ENCODE measurements around the gene WSB2.
"Not testable (repeated sequence)": the region's sequence is repeated elsewhere in the genome, so short reads cannot be mapped to it uniquely, and the experiment has no call there.

WSB2 gene

DNA sequence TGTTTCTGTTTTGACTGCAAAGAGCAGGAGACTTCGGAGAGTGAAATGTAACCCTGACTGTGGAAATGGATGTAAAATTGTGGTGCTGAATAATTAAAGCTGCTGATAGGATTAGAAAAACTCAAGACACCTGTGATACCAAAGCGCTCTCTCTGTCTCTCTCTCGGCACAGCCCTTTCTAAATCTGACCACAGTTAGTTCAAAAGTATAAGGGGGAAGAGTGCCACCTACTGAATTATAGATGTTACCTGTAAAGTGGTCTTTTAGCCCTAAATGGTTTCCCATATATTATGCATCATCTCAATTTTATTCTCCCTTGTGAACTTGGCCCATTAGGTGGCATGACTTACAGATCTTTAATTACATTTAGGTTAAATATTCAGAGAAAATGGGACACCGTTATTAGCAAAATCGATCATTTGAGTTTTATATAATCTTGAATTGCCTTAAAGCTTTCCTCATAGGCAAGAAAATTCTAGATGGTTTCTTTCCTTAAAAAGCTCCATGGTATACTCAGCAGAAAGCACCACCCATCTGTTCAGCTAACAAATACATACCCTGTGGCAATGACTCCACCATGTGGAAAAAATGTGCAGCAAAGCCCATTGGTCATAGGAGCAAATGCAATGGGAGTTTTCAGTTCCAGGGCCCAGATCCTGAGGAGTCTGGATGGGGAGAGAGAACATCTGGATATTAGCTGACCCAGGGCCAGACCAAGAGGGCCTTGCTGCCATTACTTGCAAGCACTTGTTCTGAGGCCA is 26.4 kb downstream of the WSB2 start:
- DNase-seq (ENCODE audit: low read depth), result no peak

DNA sequence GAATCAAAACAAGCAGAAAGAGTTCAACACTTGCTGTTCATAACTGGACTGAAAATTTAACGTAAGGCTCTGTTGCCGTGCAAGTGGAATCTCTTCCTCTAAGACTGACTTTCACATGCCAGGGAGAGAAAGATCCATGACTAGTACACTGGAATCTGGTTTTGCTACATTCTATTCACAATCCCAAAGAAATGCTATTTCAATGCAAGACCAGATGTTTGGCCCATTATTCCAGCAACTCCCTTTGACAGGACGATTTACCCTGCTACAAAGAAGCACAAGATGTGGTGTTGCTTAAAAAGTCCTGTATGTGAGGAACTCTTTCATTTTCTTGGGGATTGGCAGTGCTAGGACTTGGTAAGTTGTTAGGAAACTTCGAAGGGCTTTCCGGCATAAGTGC is 27.1 kb downstream of the WSB2 start:
- DNase-seq (ENCODE audit: low read depth), result no peak

DNA sequence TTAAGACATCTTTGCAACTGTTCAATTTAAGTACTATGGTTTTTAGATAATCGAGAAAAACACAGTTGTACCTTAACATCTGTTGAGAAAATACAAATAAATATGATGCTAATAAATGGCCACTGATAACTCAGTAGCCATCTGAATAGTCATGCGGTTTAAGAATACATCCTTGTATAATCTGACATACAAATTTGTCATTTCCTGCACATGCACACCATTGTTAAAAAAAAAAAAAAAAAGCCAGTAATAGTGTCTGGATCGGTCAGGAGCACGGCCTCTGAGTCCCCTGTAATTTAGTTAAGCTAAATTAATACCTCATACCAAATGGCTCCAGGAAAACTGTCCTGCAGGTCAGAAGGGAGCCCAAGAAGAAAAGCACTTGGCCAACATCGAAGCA is 27.7 kb downstream of the WSB2 start:
- DNase-seq (ENCODE audit: low read depth), result no peak

DNA sequence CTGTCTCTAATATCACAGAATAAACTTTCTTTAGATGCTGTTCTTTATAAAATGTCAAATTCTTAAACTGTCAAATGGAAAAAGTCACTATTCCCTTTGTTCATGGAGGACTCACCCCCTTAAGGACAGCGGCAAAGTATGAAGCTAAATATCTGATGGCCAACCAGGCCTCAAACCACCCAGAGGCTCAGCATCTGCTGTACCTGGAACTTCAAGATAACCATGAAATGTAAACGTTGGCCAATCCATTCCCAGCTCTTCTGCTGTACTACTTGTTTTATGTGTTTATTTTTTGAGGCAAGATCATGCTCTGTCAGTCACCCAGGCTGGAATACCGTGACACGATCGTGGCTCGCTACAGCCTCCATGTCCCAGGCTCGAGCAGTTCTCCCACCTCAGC is 28.8 kb downstream of the WSB2 start:
- no peak for DNase-seq (ENCODE audit: low read depth)

DNA sequence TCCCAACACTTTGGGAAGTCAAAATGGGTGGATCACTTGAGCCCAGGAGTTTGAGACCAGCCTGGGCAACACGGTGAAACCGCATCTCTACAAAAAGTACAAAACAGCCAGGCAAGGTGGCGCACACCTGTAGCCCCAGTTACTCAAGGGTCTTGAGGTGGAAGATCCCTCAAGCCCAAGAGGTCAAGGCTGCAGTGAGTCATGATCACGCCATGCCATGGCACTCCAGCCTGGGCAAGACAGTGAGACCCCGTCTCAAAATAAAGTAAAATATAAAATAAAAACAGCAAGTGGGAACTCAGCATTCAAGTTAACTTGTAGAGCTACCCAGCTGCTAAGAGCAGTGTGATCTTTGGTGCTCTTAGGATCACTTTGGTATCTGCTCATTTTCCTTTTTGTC is 31.8 kb downstream of the WSB2 start:
- no peak for DNase-seq (ENCODE audit: low read depth)

DNA sequence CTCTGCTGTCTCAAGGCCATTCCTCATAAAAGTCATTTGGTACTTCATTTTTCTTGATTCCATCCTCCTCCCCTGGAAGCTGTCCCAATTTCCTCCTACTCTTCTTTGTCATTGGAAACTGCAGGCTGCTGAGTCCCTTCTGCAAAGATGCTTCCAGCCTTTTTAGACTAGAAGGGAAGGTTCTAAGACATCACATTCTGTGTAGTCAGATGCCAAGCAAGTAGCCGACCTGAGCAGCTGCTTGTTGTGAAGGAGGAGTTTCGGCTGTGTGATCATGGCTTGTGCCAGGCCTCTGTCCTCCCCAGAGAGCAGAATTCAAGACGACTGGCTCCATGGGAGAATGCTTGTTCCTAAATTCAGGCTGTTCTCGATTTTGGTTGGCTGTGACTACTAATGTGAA is 35.8 kb downstream of the WSB2 start:
- DNase-seq (ENCODE audit: low read depth), result no peak

DNA sequence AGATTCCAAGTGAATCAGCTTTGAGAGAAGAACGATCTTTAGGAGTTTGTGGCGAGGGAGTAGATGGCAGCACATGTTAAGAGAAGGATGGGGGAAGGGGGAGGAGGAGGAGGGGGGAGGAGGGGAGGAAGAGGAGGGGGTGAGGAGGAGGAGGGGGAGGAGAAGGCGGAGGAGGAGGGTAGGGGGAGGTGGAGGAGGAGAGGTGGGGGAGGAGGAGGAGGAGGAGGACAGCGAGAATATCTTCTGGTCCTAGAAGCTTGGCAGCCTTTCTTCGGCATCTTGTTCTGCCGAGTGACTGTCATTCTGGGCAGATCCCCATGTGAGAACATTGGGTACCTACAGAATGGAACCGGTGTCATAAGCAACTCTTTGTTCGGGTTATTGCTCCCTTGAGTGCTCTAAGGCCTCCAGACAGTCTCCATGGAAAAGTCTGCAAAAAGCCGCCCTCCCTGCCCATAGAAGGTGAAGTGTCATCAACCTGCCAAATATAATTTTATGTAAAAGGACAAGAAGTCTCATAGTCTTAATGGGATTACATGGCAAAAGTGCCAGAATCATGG is 37.6 kb downstream of the WSB2 start:
- no peak for DNase-seq (ENCODE audit: low read depth)

DNA sequence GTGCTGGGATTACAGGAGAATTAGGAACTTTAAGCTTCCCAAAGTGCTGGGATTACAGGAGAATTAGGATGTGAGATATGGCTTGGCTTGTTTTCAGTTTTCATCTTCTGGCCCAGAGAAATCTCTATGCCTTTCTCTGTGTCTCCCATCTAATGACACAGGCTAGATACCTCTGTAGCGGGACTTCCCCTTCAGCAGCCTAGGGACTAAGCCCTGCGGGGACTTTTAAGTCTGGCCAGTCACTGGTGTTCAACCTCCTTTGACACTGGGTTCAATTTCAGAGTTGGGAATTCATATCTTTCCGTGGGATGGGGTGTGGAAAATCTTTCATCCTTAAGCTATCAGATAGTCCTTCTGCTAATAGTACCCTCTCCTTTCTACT is 38.3 kb downstream of the WSB2 start:
- no peak for DNase-seq (ENCODE audit: low read depth)

DNA sequence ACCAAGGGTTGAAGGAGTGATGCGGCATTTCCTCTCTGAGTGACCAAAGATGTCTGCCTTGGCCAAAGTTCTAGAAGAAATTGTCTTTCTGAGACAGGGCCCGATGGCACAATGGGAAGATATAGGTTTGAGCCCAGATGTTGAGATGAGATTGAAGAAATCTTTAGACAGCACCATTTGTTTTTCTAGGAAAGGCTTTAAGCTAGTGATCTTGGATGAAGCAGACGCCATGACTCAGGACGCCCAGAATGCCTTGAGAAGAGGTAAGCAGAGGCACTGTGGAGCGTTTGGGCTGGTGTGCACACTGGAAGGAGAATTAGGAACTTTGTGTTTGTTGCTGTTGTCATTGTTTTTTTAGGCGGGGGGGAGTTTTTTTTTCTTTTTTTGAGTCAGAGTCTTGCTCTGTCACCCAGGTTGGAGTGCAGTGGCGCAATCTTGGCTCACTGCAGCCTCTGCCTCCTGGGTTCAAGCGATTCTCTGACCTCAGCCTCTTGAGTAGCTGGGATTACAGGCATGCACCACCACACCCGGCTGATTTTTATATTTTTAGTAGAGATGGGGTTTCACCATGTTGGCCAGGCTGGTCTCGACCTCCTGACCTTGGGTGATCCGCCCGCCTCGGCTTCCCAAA is 38.8 kb downstream of the WSB2 start:
- not testable (repeated sequence) for DNase-seq (ENCODE audit: low read depth)

DNA sequence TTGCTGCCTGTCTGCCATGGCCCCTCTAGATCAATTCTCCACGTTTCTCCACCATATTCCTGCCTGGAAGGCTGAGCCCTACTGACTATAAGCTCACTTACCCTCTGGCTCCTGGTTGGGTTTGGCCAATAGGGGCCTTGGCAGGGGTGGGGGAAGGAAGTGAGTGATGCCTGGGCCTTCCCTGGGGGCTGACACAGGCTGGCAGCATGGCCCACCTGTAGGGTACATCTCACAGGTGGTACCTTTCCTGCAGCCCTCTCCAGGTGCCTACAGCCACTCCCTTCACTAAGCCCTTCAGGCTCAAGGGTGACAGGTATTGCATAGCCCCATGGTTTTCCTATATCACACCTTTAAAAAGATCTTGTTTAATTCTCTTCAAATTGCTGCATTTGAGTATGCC is 40.9 kb downstream of the WSB2 start:
- DNase-seq (ENCODE audit: low read depth), result no peak

DNA sequence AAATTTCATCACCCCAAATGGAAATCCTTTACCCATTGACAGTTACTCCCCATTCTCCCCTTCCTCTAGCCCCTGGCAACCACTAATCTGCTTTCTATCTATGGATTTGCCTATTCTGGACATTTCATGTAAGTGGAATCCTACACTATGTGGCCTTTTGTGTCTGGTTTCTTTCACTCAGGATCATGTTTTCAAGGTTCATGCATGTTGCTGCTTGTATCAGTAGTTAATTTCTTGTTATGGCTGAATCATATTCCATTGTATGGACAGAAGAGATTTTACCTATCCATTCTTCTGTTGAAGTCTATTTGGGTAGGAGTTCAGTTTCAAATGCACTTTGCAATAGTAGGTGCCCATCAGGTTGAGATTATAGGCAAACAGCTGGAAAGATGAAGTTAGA is 43.1 kb downstream of the WSB2 start:
- DNase-seq (ENCODE audit: low read depth), result no peak

DNA sequence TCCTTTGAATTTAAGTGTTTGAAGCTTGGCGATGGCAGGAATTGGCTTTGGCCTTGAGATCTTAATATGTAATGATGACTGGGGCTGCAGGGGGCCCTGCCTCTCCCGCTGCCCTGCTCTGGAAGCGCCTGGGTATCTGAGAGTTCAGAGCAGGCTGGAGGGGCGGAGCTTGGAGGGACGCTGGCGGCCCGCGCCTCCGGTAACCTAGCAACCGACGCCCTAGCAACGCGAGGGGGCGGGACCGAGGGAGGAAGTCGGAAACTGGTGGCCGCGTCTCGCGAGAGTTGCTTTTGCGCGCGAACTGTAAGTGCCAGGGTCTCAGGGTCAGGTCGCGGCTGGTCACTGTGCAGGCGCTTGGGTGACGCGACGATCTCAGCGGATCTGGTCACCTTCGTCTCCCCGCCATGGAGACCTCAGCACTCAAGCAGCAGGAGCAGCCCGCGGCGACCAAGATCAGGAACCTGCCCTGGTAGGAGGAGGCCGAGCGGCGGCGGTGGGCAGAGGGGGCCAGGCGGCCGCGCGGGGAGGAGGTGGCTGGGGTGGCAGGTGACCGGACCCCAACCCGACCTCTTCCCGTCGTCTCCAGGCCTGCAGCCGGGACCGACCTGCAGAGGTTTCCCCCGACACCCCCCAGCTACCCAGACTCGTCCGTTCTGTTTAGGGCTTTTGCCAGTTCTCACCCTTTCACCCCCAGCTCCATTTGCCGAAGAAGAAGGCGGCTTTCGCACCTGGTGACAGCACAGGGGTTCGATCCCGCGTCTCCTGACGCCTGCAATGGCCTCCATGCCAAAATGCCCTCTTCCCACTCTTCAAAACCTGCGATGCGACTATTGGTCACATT is 44.3 kb downstream of the WSB2 start, which contains the start of gene RFC5:
Gene RFC5 (plus strand): TSS at position 280 of the 841 bp plus-strand sequence. CDS start 125 bp downstream, at position 405.
- peak; percentile 97 for DNase-seq (ENCODE audit: low read depth)

DNA sequence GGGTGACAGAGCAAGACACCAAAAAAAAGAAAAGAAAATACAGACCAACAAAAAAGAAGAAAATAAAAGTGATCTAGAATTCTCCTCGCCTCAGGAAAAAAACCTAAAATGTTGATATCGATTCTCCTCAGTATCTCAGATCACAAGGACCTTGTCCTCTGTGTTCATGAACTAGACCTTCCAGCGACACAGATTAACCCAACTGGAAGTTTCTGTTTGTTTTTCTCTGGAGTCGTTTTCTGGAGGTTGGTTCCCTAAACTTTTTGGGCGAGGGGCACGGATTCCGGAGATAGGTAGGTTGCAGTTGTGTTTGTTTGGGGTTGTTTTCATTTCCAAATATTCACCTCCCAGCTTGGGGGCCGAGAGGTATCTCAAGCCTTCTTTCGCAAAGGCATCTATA is 45.0 kb downstream of the WSB2 start:
- no peak for DNase-seq (ENCODE audit: low read depth)

DNA sequence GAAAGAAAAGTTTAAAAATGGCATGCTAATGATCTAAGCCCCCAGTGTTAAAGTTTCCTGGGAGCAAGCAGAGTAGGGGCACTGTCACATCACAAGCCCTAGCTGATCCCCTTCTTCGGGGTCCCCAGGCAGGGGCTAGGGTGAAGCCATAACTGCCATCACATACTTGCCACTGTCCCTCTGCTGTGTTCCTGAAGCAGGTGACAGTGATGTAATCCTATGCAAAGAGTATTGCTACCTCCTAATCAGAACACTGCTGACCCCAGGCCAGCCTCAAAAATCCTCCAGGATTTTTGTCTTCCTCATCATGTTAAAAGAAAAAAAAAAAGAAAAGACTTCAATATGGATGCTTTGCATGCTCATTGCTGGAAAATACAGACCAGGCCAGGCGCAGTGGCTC is 45.7 kb downstream of the WSB2 start:
- no peak for DNase-seq (ENCODE audit: low read depth)

DNA sequence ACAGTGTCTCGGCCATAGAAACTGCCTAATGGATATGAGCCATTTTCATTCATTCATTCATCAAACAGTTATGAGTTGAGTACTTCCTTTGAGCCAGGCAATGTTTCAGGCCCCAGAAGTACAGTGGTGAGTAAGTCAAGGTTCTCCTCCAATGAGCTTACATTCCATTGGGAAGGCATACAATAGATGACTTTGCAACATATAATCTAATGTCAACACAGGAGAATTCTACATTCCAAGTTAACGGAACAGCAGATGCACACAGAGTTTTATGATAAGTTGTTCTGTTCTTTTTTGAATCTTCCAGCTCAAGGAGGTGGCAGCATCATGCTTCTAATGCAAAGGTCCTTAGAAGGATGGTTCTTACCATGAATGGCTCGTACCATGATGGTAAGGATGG is 47.7 kb downstream of the WSB2 start:
- no peak for DNase-seq (ENCODE audit: low read depth)

DNA sequence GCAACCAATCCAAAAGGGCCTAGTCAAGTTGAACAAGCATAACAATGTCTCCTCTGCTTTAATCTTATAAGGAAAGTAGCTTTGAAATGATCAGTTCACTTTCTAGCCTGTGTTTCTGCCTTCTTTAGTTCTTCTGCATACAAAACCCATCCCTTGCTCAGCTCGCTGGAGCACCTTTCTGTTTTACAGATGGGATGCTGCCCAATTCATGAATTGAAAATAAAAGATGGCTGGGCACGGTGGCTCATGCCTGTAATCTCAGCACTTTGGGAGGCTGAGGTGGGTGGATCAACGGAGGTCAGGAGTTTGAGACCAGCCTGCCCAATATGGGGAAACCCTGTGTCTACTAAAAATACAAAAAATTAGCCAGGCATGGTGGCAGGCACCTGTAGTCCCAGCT is 49.0 kb downstream of the WSB2 start:
- DNase-seq (ENCODE audit: low read depth), result no peak

DNA sequence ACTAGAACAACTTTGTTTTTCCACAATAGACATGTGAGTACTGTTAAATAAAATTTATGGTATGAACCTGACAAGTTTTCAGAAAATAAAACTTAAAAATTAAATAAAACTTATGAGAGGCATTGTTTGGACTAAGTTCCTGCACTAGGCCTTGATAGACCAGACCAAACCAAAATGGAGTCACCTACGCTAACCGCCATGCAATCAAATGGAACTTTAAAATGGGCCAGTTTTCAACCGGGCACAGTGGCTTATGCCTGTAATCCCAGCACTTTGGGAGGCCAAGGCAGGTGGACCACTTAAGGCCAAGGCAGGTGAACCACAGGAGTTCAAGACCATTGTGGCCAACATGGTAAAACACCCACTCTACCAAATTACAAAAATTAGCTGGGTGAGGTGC is 49.6 kb downstream of the WSB2 start:
- DNase-seq (ENCODE audit: low read depth), result no peak

DNA sequence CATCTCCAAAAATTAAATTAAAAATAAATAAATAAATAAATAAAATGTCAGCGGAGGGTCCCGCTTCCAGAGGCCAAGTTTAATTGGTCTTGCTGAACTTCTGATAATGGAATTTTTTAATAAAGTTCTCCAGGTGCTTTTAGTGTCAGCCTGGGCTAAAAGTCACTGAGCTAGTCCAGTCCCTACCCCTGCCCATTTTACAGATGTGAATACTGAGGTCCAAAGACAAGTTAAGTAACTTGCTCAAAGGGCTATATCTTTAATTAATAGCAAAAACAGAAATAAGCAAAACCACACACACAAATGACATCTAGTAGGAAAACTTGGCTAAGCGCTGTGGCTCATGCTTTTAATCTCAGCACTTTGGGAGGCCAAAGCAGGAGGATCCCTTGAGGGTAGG is 50.1 kb downstream of the WSB2 start:
- DNase-seq (ENCODE audit: low read depth), result no peak

DNA sequence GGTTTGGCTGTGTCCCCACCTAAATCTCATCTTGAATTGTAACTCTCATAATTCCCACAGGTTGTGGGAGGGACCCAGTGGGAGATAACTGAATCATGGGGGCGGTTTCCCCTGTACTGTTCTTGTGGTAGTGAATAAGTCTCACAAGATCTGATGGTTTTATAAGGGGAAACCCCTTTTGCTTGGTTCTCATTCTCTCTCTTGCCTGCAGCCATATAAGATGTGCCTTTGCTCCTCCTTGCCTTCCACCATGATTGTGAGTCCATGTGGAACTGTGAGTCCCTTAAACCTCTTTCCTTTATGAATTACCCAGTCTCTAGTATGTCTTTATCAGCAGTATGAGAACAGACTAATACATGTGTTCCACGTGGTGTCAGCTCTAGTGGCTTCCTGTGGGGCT is 61.2 kb downstream of the WSB2 start:
- not testable (repeated sequence) for DNase-seq (ENCODE audit: low read depth)

DNA sequence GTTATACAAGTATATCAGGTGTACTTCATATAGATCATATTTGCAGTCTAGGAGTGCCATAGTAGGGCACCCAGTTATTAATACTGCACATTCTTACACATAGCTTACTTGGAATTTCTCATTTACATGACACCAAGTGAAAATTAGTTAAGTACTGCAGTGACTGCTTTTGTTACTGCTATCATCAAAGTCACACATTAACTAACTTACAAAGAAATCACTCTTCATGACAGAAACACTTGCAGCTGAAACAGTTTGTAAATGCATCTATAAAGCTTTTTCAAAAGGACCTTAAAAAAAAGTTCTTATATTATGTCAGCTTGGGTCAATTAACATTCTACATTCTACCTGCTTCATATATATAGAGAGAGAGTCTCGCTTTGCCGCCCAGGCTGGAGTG is 62.3 kb downstream of the WSB2 start:
- DNase-seq (ENCODE audit: low read depth), result no peak

DNA sequence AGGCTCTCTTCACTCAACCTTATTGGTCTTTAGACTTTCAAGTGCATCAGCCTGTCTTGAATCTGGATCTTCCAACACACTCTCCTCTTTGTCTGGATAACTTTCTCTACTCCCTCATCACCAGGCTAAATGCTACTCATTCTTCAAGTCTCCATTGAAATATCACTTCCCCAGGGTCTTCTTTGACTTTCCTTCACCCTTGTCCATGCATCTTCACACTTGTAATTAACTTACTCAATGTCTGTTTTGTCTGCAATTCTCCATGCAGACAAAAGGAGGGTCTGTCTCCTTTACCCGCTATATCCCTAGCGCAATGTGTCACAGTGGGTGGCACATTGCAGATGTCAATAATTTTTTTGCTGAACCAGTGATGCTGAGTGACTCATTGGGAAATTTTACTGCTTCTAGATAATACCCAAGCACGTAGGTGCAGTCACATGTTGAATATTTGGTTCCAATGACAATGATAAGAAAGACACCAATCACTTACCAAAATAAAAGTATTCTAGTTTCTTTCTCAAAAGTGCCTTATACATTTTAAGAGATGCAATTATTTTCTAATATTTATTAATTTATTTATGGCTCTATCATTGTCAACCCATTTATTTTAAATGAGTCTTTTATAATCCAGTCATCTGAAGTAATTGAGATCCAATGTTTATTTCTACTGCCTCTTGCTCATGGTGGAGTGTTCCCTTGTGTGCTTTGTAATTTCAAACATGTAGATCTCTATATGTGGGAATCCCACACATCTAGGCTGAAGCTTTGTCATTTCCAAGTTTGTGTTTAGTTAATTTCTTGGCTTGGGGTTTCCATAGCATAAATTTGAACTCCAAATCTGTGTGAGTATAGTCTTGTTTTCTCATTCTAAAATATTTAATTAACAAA is 66.2 kb downstream of the WSB2 start:
- no peak for DNase-seq (ENCODE audit: low read depth)

Measured in stimulated activated CD8-positive, alpha-beta memory T cell treated with anti-CD3 and anti-CD28 coated beads, Interleukin-12 subunit alpha, Interleukin-12 subunit beta, amount 100 ng/mL, for 4 hours (primary cell).